Activated T-cell treated with anti-CD3 and anti-CD28 coated beads, Interleukin-2, amount 50 U/mL, for 24 hours (primary cell): Measurements from ENCODE around the gene OSBPL6.
A peak's percentile ranks its signal among the peaks of the same experiment; 100 is the strongest.
"Not testable (repeated sequence)": the region's sequence is repeated elsewhere in the genome, so short reads cannot be mapped to it uniquely, and the experiment has no call there.

Experiments
- DNase-seq: peaks from one replicate; pipeline ENCODE4 v3.0.0-alpha.2; 2020
- H3K27ac Mint-ChIP-seq: 2 replicates; pipeline ENCODE4 v1.8.0; 2020; ENCODE audit warnings: mild to moderate bottlenecking, mixed read lengths
- H3K27me3 Mint-ChIP-seq: 2 replicates; pipeline ENCODE4 v1.8.0; 2020; ENCODE audit warnings: mixed read lengths
- H3K36me3 Mint-ChIP-seq: 2 replicates; pipeline ENCODE4 v1.8.0; 2020; ENCODE audit warnings: low read depth, mixed read lengths
- H3K4me1 Mint-ChIP-seq: 2 replicates; pipeline ENCODE4 v1.8.0; 2020; ENCODE audit warnings: low read depth, mixed read lengths
- H3K4me3 Mint-ChIP-seq: 2 replicates; pipeline ENCODE4 v1.8.0; 2020; ENCODE audit warnings: mild to moderate bottlenecking, moderate library complexity, mixed read lengths
- H3K9me3 Mint-ChIP-seq: 2 replicates; pipeline ENCODE4 v1.8.0; 2020; ENCODE audit warnings: mixed read lengths

The OSBPL6 gene

DNA sequence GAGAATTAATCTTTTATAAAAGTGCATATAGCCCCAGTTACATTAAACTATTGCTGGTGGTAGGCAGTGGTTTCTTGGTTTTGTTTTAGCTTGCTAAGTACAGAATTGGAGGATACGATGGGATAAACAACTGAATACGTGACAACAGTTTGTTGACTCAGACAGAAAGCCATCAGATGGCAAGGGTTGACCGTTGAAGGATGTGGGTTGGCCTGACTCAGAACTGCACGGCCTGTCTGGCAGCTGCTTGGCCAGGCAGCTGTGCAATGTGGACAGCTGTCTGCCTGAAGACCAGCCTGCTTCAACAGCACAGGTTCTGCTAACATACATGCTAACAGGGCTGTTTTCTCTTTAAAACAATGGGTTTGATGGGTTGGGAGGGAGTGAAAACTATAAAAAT is 210.1 kb downstream of the OSBPL6 start:
- Mint-ChIP-seq H3K4me3 (no peak overlapping the region), H3K27me3 (peaks cover 11% of the 10 kb centered on the region), H3K36me3 (no peaks in the 10 kb centered on the region), H3K4me1 (peaks cover 9% of the 10 kb centered on the region), H3K27ac (no peak overlapping the region), H3K9me3 (no peaks in the 10 kb centered on the region)
- DNase-seq, result no peak

DNA sequence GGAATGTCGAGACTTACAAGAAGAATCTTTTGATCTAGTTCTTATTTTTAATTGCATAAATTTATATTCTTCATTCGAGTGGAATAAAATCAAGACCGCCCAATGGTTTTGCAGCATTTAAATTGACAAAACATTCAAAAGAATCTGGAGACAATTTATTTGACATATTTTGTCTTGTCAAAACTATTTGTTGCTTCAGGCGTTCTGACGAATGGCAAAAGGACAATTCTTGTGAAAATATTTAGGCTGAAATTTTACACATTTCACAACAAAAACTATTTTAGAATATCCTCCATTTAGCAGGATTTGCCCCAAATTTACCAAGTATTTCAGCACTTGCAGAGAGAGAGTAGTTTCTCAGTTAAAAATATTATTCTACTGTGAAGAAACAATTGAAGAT is 214.9 kb downstream of the OSBPL6 start:
- no peak for DNase-seq
- Mint-ChIP-seq H3K36me3 (peaks cover 8% of the 10 kb centered on the region), H3K27ac (no peak overlapping the region), H3K9me3 (no peaks in the 10 kb centered on the region), H3K4me3 (no peak overlapping the region), H3K4me1 (peaks cover 17% of the 10 kb centered on the region), H3K27me3 (no peaks in the 10 kb centered on the region)

DNA sequence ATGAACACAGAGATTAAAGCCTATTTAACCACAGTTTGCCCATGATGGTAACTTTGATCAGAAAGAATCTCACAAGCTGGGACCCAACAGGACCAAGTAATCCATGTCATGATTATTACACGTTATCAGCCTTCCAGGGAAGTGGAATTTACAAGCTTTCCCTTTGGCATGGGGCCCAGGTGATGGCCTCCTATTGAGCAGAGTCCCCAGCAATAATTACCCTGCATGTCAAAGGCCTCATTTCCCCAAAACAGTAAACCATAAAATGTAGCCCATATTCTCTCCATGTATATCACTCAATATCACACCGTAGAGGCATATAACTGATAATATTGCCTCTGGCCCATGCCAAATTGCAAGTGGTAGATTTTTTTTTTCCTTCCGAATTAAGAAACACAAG is 217.7 kb downstream of the OSBPL6 start:
- no peaks in the 10 kb centered on the region for H3K27me3 Mint-ChIP-seq
- H3K36me3 Mint-ChIP-seq, result peaks cover 9% of the 10 kb centered on the region
- no peak overlapping the region for H3K4me3 Mint-ChIP-seq
- no peak for DNase-seq
- no peak overlapping the region for H3K27ac Mint-ChIP-seq
- peaks cover 23% of the 10 kb centered on the region for H3K4me1 Mint-ChIP-seq
- no peaks in the 10 kb centered on the region for H3K9me3 Mint-ChIP-seq

DNA sequence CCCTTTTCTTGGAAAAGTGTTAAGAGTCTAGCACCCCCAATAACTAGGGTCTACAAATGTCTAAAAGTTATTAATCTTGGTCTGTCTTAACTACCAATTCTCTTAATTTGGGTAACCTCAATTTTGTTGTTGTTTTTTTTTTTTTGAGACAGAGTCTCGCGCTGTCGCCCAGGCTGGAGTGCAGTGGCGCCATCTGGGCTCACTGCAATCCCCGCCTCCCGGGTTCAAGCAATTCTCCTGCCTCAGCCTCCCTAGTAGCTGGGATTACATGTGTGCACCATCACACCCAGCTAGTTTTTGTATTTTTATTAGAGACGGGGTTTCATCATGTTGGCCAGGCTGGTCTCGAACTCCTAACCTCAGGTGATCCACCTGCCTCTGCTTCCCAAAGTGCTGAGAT is 218.1 kb downstream of the OSBPL6 start:
- Mint-ChIP-seq H3K4me3 (peak overlapping the region; percentile 89), H3K4me1 (peaks cover 23% of the 10 kb centered on the region)
- not testable (repeated sequence) for DNase-seq, H3K36me3 Mint-ChIP-seq, H3K27ac Mint-ChIP-seq, H3K27me3 Mint-ChIP-seq, H3K9me3 Mint-ChIP-seq

DNA sequence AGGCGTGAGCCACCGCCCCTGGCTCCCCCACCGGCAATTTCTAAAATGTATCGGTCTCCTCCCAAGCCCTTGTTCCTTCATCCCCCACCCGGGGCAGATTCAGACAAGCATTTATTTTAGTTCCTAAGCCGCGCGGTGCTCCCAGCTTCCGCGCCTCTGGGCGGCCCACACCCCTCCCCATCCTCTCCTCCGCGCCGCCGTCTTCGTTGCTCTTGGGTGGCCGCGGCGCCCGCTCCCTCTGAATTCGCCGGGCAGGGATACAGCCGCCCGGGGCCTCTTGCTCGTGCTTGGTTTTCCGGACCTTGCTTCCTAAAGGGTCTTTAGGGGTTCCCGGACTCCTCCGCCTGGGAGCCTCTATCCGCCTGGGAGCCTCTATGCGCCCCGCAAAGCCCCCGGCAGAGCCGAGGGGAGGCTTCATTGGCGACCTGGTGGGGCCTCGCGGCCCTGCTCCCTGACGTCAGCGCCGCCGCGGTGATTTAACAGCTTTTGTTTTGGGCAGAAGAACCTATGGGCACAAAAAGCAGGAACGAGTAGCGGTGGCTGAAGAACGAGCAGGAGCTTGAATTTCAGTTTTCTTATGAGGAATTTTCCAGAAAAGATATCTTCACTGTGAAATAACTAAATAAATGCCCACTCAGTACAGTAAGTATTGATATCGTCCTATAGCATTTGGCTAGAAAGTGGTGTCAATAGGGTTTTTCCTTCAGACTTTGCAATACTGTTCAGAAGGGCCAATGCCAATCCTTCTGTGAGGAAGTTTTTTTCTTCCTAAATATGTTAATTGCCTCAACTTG is 219.4 kb downstream of the OSBPL6 start:
- DNase-seq, result peak; percentile 86
- Mint-ChIP-seq H3K36me3 (peaks cover 9% of the 10 kb centered on the region), H3K4me3 (peak overlapping the region; percentile 89), H3K4me1 (peaks cover 23% of the 10 kb centered on the region), H3K27me3 (no peaks in the 10 kb centered on the region), H3K27ac (peak overlapping the region; percentile 93), H3K9me3 (no peaks in the 10 kb centered on the region)

DNA sequence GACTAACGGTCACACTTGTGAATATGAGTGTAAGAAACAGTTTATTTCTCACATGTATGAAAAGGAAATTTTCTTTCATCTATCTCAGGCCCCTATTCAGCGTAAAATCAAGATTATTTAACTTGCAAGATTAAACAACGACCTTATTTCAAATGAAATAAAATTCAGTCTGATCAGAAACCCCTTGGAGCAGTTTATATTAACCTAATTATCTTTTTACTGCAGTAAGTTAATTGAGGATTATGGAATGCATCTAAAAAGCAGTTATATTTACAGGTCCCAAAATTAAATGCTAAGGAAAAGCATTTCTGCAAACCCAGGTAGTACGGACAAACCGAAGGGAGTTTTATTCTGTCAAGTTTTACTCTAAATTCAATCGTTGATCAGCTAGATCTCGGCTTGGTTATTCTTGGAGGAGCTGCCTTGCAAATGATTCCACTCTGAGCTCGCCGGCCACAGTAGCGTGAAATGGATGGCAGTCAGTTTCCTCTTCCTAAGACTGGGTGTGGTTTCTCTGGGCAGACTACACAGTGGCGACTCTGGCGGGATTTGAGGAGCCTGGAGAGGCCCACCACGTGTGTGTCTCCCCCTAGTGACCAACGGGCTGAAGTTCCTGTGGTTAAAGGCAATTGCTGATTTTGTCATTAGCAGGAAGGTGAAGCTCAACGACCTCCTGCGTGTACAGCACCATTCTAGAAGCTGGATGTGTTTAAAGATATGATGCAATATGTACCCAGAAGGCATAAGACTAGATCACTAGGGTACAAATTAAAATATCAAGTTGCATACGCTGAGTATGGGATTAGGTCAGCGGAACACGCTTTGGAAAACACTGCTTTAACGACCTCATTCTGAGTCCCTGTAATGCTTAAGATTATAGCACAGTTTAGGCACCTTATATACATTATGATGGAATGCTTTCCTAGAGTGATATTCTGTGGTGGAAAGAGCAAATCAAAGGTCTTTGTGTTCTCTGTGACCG is 220.2 kb downstream of the OSBPL6 start:
- no peaks in the 10 kb centered on the region for H3K27me3 Mint-ChIP-seq
- H3K36me3 Mint-ChIP-seq, result peaks cover 12% of the 10 kb centered on the region
- H3K27ac Mint-ChIP-seq, result peak overlapping the region; percentile 93
- DNase-seq, result peak; percentile 80
- peaks cover 23% of the 10 kb centered on the region for H3K4me1 Mint-ChIP-seq
- H3K4me3 Mint-ChIP-seq, result peak overlapping the region; percentile 89
- H3K9me3 Mint-ChIP-seq, result no peaks in the 10 kb centered on the region

DNA sequence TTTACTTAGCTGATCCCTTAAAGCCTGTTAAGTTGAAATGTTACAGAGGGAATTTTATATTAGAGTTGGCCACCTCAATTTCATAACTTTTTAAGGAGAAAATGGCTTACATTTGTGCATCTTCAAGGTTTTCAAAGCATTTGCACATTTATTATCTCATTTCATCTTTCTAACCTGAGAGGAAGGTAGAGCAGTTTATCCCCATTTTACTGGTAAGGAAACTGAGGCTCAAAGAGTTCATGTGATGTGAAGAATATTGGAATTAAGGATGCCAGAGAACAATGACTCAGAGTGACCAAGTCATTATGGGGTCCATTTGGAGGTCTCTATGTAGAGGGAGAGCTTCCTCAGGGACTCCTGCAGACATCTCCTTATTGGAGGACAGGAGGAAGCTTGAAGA is 221.7 kb downstream of the OSBPL6 start:
- Mint-ChIP-seq H3K36me3 (peaks cover 12% of the 10 kb centered on the region), H3K27ac (no peak overlapping the region), H3K27me3 (no peaks in the 10 kb centered on the region), H3K4me3 (no peak overlapping the region), H3K9me3 (no peaks in the 10 kb centered on the region), H3K4me1 (peaks cover 23% of the 10 kb centered on the region)
- no peak for DNase-seq

DNA sequence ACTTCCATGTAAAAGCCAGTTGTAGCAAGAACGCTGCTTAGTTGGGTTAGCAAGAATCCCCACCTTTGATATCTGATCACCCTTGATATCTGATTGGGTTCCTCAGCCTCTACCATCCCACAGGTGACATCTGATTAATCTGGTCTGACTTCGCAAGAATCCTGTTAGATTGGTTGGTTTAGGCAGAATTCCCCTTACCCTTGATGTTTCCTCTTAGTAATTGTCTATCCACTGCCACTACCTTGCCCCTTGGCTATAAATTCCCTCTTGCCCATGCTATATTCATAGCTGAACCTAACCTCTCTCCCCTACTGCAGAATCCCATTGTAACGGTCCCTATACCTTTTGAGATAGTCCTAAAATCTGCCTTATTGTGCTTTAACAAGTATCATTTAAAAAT is 223.6 kb downstream of the OSBPL6 start:
- DNase-seq, result no peak
- H3K9me3 Mint-ChIP-seq, result no peaks in the 10 kb centered on the region
- H3K4me3 Mint-ChIP-seq, result no peak overlapping the region
- H3K36me3 Mint-ChIP-seq, result peaks cover 16% of the 10 kb centered on the region
- H3K27me3 Mint-ChIP-seq, result no peaks in the 10 kb centered on the region
- no peak overlapping the region for H3K27ac Mint-ChIP-seq
- H3K4me1 Mint-ChIP-seq, result peaks cover 21% of the 10 kb centered on the region

DNA sequence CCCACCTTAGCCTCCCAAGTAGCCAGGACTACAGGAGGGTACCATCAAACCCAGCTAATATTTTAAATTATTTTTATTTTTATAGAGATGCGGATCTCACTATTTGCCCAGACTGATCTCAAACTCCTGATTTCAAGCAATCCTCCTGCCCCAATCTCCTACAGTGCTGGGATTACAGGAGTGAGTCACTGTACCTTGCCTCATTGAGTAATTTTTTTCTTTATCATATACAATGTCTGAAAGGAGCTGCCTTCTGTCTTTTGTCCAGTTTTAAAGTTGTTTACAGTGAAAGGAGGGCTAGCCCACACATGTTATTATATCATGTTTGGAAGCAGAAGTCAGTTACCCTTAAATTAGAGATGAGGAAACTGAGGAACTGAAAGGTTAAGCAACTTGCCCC is 224.1 kb downstream of the OSBPL6 start:
- no peak for DNase-seq

DNA sequence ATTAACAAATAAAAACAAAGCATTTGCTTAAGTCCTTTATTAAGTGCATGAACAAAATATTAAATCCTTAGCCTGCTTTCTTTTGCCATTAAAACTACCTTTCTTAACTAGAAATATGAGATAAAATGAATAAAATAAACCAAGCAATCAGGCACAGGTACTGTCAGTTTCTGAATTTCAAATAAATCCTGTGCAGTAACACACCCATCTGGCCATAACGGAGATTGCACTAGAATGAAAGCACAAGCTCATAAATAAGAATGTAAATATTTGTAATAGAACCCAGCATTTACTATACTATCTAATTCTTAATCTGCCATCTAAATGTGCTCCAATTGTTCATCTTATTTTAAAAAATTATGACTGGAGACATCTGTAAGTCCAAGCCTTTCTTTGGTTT is 224.8 kb downstream of the OSBPL6 start:
- H3K4me3 Mint-ChIP-seq, result no peak overlapping the region
- H3K9me3 Mint-ChIP-seq, result no peaks in the 10 kb centered on the region
- H3K36me3 Mint-ChIP-seq, result peaks cover 15% of the 10 kb centered on the region
- peaks cover 12% of the 10 kb centered on the region for H3K4me1 Mint-ChIP-seq
- H3K27me3 Mint-ChIP-seq, result no peaks in the 10 kb centered on the region
- H3K27ac Mint-ChIP-seq, result no peak overlapping the region
- DNase-seq, result no peak

More for the DNA sequence above, 224.1 kb downstream of the OSBPL6 start:
- peaks cover 16% of the 10 kb centered on the region for H3K4me1 Mint-ChIP-seq
- no peak overlapping the region for H3K4me3 Mint-ChIP-seq
- no peaks in the 10 kb centered on the region for H3K9me3 Mint-ChIP-seq
- peaks cover 13% of the 10 kb centered on the region for H3K36me3 Mint-ChIP-seq
- no peaks in the 10 kb centered on the region for H3K27me3 Mint-ChIP-seq
- no peak overlapping the region for H3K27ac Mint-ChIP-seq

DNA sequence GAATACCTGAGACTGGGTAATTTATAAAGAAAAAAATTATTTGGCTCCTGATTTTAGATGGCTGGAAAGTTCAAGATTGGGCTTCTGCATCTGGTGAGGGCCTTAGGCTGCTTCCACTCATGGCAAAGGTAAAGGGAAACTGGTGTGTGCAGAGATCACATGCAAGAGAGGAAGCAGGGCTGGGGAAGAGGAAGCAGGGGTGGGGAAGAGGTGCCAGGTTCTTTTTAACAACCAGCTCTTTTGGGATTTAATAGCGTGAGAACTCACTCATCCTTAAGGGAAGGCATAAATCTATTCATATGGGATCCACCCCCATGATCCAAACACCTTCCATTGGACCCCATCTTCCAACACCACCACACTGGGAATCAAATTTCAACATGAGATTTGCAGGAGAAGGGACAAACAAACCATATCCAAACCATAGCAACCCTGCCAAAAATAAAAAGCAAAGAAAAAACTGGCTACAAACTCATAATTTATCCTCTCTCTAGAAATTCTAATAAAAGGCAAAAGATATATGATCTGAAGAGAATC is 226.2 kb downstream of the OSBPL6 start:
- H3K9me3 Mint-ChIP-seq, result peaks cover 5% of the 10 kb centered on the region
- no peak for DNase-seq
- no peak overlapping the region for H3K4me3 Mint-ChIP-seq
- H3K4me1 Mint-ChIP-seq, result peaks cover 1% of the 10 kb centered on the region
- peaks cover 18% of the 10 kb centered on the region for H3K36me3 Mint-ChIP-seq
- H3K27me3 Mint-ChIP-seq, result no peaks in the 10 kb centered on the region
- no peak overlapping the region for H3K27ac Mint-ChIP-seq

DNA sequence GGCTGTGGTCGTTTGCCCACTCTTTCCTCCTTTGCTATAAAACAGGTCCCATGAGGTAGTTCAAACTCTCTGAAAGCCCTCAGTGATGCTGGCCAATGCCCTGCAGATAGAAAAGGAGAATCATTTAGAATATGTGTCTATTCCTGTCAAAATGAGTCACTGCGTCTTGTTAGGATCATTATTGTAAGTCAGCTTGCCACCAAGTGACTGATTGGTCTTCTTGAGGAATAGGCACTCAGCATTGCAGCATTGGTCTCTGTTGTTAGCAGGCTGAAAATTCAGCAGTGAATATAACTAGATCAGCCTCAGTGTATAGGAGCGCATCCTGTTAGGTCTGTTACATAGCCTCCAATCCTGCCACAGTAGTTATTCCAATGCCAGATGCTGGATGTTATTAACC is 227.8 kb downstream of the OSBPL6 start:
- Mint-ChIP-seq H3K27ac (no peak overlapping the region), H3K9me3 (peaks cover 14% of the 10 kb centered on the region), H3K4me1 (no peaks in the 10 kb centered on the region), H3K36me3 (peaks cover 33% of the 10 kb centered on the region), H3K27me3 (no peaks in the 10 kb centered on the region), H3K4me3 (no peak overlapping the region)
- DNase-seq, result no peak

DNA sequence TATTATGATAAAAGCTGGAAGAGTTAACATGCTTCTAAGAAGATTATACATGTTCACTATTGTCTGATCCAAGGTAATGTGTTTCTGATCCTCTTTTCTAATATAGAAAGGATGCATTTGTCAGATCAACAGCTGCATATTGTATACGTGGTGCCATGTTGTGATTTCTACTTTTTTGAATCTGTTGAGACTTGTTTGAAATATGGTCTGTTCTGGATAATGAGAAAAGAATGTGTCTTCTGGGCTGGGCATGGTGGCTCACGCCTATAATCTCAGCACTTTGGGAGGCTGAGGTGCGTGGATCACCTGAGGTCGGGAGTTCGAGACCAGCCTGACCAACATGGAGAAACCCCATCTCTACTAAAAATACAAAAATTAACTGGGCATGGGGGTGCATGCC is 229.4 kb downstream of the OSBPL6 start:
- not testable (repeated sequence) for DNase-seq, H3K4me3 Mint-ChIP-seq, H3K27me3 Mint-ChIP-seq, H3K27ac Mint-ChIP-seq, H3K4me1 Mint-ChIP-seq
- H3K9me3 Mint-ChIP-seq, result peaks cover 14% of the 10 kb centered on the region
- peaks cover 49% of the 10 kb centered on the region for H3K36me3 Mint-ChIP-seq

DNA sequence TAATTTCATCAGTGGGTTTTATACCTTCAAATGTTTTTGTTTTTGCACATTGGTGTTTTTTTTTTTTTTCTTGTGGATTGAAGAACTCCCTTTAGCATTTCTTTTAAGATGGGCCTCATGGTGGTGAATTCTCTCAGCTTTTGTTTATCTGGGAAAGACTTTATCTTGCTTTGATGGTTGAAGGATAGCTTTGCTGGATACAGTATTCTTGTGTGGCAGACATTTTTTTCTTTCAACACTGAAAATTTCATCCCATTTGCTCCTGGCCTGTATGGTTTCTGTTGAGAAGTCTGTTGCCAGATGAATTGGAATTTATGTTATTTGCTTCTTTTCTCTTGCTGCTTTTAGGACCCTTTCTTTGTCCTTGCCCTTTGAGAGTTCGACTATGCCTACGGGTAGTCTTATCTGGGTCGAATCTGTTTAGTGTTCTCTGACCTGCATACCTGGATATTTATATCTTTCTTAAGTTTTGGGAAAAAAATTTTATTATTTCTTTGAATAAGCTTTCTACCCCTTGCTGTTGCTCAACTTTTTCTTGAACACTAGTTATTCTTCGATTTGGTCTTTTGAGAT is 231.0 kb downstream of the OSBPL6 start:
- Mint-ChIP-seq H3K27ac (no peak overlapping the region), H3K9me3 (peaks cover 14% of the 10 kb centered on the region), H3K36me3 (peaks cover 61% of the 10 kb centered on the region), H3K27me3 (no peaks in the 10 kb centered on the region), H3K4me3 (no peak overlapping the region), H3K4me1 (no peaks in the 10 kb centered on the region)
- DNase-seq, result no peak
